HG03439 (cell line): Measurements from ENCODE around the gene RSRC2.
"Not testable (repeated sequence)": the region's sequence is repeated elsewhere in the genome, so short reads cannot be mapped to it uniquely, and the experiment has no call there.

Experiments
- ATAC-seq: cut with Tn5 transposase; IDR thresholded peaks from one replicate; pipeline ENCODE4 v1.9.1; 2021; ENCODE audit warnings: mild to moderate bottlenecking, moderate library complexity; ENCODE audit not compliant: unreplicated experiment

The RSRC2 gene

DNA sequence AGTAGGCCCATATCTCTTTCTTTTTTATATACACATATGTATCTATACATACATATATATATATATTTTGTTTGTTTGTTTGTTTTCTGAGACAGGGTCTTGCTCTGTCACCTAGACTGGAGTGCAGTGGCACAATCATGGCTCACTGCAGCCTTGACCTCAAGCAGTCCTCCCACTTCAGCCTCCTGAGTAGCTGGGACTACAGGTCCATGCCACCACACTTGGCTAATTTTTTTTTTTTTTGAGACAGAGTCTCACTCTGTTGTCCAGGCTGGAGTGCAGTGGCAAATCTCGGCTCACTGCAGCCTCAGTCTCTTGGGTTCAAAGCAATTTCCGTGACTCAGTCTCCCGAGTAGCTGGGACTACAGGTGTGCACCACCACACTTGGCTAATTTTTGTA is 38.9 kb downstream of the RSRC2 start:
- not testable (repeated sequence) for ATAC-seq

DNA sequence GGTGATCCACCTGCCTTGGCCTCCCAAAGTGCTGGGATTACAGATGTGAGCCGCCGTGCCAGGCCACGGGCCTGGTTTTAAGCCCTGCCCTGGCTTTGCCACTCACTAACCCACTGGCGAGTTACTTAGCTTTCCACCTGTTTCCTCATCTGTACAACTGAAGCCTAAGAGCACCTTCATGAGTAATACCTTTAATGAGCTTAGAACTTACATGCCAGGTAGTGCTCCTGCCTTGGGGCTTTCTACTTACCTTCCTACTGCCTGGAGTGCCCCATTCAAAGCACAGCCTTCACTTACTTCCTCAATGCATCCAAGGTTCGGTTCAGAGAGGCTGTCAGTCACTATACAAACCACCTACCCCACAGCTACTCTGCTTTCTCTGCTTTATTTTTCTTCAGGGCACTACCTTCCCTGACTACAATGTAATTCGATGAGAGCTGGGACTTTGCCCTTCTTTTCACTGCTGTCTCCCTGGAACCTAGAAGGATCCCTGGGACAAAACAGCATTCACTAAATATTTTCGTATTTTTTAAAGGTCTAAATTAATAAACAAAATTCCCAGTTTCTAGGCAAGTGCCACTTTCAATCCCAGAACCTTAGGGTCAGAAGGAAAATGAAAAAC is 39.8 kb downstream of the RSRC2 start:
- no peak for ATAC-seq

DNA sequence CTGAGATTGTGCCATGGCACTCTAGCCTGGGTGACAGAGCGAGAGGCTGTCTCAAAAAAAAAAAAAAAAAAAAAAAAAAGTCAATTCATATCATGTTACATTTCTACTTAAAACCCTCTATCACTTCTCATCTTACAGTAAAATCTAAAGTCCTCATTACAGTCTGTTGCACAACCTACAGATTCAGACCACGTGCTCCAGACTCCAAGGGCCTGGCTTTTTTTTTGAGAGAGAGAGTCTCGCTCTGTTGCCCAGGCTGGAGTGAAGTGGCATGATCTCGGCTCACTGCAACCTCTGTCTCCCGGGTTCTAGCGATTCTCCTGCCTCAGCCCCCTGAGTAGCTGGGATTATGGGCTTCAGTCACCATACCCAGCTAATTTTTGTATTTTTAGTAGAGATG is 40.4 kb downstream of the RSRC2 start:
- ATAC-seq = not testable (repeated sequence)

DNA sequence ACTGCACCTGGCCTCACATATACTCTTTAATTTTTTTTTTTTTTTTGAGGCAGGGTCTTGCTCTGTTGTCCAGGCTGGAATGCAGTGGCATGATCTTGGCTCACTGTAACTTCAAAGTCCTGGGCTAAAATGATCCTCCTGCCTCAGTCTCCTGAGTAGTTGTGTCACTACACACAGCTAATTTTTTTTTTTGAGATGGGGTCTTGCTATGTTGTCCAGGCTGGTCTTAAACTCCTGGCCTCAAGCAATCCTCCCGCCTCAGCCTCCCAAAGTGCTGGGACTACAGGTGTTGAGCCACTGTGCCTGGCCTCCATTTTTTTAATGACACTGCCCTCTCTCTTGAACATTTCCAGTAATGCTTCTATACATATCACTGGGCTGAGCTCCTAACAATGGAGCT is 42.4 kb downstream of the RSRC2 start:
- not testable (repeated sequence) for ATAC-seq

DNA sequence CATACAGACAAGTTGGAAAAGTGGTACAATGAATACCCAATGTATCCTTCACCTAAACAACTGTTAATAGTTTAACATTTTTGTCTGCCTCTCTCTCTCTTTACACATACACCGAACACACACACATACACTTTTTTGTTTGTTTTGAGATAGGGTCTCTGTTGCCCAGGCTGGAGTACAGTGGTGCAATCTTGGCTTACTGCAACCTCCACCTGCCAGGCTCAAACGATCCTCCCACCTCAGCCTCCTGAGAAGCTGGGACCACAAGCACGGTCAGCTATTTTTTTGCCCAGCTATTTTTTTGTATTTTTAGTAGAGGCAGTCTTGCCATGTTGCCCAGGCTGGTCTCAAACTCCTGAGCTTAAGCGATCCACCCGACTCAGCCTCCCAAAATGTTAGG is 42.8 kb downstream of the RSRC2 start:
- no peak for ATAC-seq

DNA sequence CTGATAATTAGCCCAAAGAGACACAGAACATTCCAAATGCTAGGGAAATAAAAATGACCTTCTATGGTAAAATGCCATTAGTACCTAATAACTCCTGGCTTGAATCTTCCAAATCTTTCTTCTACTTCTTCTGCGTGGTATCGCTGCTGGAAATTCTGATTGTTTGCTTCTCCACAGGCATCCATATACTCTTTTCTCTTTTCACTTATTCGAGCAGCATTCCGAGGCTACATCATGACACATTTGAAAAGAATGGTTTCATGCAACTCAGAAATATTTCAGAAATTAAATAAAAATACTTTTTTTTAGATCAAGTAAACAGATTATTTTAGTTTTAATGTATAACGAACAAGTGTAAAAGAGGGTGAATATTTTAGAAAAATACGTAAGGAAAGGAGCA is 44.9 kb downstream of the RSRC2 start:
- no peak for ATAC-seq

DNA sequence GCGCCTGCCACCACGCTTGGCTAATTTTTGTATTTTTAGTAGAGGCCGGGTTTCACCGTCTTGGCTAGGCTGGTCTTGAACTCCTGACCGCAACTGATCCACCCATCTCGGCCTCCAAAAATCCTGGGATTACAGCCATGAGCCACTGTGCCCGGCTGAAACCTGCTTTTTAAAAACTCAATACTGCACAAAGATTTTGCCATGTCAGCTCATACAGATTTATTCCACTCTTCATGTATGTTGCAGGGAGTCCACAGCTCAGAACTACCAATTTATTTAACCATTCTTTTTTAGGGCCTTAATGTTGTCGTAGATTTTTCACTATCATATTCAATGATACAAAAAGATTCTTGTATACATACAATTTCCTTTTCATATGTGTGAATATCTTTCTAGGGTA is 46.0 kb downstream of the RSRC2 start:
- ATAC-seq = no peak

DNA sequence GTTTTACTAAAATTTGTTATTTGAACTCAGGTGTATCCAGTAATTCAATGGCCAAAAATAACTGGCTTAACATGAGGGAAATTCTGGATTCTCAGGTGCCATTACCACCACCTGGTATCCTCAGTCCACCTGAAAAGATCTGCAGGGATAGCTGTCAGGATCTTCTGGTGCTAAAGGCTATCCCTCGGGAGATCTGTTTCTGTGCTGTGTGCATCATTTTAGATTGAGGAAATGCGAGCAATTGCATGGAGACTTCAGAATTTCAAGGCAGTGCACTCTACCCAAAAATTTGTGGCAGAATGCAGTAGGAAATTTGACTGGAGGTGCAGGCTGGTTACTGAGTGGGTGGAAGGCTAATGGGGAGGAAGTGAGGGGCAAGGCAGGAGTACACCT is 52.4 kb downstream of the RSRC2 start:
- ATAC-seq = no peak

DNA sequence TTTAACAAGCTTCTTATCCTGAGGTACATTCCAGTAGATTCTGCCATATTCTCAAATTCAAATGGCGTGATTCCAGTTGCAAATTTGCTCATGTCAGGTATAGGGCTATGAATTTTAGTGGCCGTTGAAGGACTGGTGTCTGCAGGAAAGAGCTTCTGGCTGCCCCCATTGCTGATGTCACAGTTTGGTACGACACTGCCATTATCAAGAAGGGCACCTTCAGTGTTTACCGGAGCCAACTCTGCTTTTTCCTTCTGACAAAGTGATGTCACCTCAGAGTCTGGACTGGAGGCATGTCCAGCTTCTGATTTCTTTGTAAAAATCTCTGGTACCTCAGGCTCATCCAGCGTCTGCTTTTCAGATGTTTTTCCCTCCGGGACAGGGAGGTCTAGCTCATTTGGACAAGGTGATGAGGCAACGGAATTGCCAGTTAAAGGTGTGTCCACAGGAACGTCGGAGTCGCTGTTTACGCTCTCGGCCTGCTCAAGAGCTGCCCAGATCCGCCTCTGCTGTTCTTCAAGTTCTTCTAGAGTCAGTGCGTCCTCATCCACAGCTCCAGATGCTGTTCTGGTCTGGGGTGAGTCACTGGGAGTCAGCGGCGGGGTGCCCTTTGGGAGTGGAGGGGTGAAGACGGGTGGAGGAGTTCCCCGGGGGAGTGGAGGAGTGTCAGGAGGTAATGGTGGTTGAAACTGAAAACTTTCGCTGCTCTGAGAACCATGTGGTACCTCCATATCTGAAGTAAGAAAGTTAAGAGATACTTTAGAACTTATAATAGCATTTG is 53.0 kb downstream of the RSRC2 start:
- ATAC-seq = no peak

DNA sequence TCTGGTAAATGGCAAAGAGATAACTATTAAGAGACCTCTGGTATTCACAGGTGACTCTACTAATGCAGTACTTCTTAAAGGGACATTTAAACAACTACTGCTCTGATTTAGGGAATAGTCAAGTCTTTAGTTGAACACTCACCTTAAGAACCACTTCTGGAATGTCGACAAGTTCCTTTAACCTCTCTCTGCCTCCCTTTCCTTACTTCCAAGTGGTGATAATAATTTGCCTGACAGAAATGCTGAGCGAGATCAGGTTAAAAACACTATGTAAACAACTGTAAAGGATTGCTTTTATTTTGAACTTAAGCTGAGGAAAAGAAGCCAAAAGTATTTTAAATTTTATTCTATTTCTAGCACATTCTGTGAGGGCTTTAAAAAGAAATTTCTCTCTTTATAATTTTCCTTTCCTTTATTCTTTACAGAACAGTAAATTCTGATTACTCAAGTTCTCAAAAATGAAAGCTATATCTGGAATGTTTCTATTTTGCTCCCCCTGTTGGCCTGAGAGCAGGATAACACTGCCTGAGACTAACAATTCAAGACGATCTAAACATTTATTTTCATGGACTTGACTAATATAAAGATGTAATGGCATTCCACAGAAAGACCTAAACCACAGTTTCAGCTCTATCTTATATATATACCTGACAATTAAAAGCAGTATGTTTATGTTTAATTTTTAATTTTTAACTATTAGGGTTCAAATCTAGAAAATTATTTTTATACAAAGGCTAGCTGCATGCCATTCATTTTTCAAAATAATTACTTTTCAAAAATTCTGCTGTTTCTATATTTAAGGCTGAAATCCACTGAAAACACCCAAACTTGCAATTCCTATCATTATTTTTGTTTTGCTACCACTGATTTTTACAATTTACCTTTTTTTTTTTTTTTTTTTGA is 55.2 kb downstream of the RSRC2 start:
- no peak for ATAC-seq

DNA sequence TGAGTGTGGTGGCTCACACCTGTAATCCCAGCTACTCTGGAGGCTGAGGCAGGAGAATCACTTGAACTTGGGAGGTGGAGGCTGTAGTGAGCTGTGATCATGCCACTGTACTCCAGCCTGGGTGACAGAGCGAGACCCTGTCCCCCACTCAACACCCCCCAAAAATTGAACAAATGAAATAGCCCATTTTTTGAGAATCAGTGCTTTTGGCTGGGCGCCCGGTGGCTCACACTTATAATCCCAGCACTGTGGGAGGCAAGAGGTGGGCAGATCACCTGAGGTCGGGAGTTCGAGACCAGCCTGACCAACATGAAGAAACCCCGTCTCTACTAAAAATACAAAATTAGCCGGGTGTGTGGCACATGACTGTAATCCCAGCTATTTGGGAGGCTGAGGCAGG is 56.2 kb downstream of the RSRC2 start:
- ATAC-seq = not testable (repeated sequence)

DNA sequence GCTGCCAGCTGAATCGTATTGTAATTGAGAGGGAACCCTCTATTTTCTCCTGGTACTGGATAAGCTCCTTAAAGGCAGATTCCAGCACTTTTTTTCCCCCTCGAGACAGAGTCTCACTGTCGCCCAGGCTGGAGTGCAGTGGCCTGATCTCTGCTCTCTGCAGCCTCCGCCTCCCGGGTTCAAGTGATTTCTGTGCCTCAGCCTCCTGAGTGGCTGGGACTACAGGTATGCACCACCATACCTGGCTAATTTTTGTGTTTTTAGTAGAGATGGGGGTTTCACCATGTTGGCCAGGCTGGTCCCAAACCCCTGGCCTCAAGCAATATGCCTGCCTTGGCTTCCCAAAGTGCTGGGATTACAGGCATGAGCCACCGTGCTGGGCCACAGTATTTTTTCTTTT is 56.9 kb downstream of the RSRC2 start:
- ATAC-seq = not testable (repeated sequence)

DNA sequence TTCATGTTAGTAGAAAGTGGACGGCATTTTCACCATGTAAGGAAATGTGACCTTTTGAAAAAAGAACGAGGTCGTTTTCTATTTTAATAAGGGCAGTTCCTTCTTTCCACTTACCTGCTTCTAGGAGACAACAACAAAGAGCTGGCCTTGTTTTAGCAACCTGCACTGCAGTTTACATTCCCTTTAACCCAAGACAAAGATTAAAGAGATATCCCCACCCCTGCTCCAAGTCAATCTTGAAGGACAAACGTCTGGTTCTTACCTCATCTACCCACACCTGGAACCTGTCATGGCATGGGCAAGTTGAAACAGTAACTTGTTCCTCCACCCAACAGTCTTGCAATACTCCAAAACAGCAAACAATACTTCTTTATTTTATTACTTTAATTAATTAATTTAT is 58.8 kb downstream of the RSRC2 start:
- no peak for ATAC-seq

DNA sequence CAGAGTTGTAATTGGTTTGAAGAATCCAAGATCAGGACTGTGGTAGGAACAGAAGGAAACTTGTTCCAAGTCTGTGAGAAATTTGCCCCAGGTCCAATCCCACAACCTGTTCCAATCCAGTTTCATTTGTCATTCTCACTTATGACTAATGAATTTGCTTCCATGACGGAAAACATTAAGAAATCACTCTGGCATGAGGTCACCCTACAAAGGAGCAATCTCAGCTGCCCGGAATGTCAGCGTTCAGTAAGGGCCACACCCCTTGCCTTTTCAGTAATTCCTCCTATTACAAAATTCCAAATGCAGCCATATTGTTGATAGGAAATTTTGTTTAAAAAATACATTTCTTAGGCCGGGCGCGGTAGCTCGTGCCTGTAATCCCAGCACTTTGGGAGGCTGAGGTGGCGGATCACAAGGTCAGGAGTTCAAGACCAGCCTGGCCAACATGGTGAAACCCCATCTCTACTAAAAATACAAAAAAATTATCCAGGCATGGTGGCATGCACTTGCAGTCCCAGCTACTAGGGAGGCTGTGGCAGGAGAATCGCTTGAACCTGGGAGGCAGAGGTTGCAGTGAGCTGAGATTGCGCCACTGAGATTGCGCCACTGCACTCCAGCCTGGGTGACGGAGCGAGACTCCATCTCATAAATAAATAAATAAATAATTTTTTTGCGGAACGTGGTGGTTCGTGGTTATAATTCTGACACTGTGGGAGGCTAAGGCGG is 62.3 kb downstream of the RSRC2 start:
- ATAC-seq = not testable (repeated sequence)

DNA sequence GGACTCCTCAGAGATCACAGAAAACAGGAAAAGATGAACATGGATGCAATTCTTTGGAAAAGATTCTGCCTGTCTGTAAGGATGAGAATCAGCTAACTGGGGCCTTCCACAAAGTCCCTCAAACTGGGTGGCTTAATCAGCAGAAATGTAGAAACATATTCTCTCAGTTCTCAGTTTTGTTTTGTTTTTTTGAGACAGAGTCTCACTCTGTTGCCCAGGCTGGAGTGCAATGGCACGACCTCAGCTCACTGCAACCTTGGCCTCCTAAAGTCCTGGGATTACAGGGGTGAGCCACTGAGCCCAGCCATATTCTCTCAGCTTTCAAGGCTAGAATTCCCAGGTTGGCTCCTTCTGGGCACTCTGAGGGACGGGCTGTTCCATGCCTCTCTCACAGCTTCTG is 66.1 kb downstream of the RSRC2 start:
- no peak for ATAC-seq

DNA sequence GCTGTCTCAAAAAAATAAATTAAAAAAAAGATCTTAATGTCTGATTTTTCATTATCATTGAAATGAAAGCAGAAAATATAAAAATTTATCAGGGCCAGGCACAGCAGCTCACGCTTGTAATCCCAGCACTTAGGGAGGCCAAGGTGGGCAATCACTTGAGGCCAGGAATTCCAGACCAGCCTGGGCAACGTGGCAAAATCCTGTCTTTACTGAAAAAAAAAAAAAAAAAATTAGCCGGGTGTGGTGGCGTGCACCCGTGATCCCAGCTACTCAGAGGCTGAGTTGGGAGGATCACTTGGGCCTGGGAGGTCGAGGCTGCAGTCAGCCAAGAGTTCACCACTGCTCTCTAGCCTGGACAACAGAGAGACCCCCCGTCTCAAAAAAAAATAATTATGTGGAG is 66.7 kb downstream of the RSRC2 start:
- ATAC-seq = no peak

DNA sequence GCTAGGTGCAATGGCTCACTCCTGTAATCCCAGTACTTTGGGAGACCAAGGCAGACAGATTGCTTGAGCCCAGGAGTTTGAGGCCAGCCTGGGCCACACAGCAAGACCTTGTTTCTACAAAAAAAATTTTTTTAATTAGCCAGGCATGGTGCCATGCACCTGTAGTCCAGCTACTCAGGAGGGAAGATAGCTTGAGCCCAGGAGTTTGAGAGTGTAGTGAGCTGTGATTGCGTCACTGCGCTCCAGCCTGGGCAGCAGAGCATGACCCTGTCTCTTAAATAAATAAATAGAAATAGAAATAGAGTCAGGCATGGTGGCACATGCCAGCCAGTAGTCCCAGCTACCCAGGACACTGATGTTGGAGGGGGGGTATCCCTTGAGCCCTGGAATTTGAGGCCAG is 67.5 kb downstream of the RSRC2 start:
- ATAC-seq = no peak

DNA sequence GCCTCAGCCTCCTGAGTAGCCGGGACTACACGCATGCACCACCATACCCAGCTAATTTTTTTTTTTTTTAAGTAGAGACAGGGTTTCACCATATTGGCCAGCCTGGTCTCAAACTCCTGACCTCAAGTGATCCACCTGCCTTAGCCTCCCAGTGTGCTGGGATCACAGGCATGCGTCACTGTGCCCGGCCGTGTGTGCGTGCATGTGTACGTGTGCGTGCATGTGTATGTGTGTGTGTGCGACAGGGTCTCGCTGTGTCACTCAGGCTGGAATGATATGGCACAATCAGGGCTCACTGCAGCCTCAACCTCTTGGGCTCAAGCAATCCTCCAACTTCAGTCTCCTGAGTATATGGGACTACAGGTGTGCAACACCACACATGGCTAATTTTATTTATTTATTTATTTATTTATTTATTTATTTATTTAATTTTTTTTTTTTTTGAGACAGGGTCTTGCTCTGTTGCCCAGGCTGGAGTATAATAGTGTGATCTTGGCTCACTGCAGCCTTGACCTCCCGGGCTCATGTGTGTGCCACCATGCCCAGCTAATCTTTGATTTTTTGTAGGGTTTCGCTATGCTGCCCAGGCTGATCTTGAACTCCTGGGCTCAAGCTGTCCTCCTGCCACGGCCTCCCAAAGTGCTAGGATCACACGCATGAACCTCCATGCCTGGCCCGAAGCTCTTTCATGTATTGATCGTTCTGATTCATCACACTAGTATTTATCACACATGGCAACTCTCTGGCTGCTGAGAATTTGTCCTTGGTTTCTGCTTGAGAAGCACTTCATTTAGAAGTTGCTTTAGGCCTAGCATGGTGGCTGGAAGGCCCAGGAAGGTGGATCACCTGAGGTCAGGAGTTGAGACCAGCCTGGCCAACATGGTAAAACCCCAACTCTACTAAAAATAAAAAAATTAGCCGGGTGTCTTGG is 68.4 kb downstream of the RSRC2 start:
- no peak for ATAC-seq

DNA sequence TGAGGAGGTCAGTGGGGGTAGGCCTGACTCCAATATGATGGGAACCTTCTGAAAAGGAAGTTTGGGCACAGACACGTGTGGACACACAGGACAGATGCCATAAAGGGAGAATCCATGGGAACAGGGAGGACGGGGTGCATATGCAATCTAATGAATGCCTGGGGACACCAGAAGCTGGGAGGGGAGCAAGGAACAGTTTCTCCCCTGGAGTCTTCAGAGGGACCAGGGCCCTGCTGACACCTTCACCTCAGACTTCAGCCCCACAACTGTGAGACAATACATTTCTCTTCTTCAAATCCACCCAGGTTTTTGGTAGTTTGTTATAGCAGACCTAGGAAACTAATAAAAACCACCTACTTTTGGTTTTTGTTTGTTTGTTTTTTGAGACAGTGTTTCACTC is 69.1 kb downstream of the RSRC2 start:
- ATAC-seq = no peak

DNA sequence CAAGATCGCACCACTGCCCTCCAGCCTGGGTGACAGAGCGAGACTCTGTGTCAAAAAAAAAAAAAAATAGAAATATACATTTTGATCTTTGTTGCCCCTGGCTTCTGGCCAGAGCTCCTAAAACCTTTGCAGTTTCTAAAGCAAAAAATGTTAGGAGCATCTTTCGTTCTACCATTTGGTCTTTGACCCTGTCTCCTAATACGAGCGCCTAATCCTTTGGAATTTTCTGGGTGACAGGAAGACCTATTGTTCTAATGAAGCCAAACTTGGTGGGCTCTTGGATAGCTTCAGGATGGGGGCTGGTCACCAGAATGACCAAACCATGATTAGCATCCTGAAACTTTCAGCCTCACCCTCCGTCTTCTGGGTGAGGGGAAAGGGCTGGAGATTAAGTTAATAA is 72.0 kb downstream of the RSRC2 start:
- no peak for ATAC-seq
